Measurements from ENCODE around the gene ZNF831.

The ZNF831 gene

GRCh38 chr20:59163631-59164530 is at the start of gene ZNF831:
Gene ZNF831 (plus strand): TSS chr20:59163821. CDS start chr20:59191020, 27,199 bp downstream.
- DNase-seq (ENCODE audit: low read depth) = no peak

DNA sequence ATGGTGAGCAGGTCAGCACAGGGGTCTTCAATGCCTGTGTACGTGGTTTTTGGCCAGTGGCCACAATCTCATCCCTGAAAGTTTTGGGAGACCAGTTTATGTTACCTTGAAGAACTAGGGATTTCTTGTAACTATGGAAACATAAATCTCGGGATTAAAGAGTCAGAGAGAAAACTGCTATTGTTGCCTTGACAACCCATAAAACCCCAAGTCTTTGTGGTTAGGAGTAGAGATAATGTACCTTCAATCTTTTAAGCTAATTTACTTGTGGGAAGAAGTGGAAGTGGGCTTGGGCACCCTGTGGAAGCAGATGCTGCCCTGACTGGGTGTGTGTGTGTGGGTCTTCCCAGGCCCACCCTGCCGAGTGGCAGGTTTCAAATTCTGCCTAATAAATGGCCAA is 46.1 kb upstream of the ZNF831 start:
- DNase-seq (ENCODE audit: low read depth) = no peak

DNA sequence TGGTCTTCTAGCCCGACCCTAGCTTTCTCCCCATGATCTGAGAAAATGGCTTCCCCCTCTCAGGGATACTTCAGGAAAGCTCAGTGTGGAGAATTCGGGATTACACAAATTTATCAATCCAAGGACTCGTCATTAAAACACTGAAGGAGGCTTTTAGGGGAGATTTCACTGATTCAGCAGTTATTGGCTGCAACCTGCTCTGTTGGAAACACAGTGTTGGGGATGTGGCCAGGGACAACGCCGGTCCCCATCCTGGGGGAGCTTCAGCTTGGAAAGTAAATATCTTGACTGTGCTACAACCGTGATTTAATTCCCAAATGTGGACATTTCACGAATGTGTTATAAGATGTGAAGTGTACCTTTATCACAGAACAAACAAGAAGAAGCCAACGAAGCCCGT is 44.8 kb upstream of the ZNF831 start:
- DNase-seq (ENCODE audit: low read depth) = no peak

- no peak for DNase-seq (ENCODE audit: low read depth)
Observed at GRCh38 chr20:59120491-59120890, 43.1 kb upstream of the ZNF831 start.

- DNase-seq (ENCODE audit: low read depth) = no peak
Observed at GRCh38 chr20:59120919-59121318, 42.7 kb upstream of the ZNF831 start.

DNA sequence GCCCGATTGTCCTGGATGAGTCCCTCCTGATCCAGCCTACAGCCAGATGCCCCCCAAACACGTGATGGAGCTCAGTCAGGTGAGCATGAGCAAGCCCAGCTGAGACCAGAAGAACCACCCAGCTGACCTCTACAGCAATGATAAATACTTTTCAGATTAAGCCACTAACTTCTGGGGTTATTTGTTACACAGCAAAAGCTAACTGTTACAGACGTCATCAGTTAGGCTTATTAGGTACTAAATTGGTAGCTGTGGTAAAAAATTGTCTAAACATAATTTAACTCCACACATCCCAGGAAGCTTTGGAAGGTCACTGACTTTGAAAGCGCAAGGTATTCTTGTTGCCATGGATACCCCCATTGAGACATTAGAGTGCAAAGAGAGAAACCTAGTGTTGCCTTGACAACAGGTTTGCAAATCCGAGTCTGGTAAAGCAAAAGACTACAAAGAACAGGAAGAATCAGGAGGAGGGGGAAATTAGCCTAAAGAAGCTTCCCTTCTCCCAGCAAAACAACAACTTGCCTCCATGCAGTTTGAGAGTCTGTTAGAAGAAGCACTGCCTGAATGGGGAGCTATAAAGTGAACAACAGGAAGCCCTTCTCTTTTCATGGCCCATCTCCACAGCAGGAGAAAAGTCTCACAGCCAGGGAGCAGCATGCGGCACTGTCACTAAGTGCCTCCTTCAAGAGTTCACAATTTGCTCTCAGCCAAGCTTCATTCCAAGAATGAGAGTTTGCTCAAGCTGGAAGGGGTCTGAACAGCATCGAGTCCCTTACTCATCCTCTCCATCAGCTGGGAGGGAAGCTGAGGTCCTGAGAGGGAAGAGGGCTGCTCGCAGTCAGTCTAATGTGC is 41.7 kb upstream of the ZNF831 start:
- no peak for DNase-seq (ENCODE audit: low read depth)

DNA sequence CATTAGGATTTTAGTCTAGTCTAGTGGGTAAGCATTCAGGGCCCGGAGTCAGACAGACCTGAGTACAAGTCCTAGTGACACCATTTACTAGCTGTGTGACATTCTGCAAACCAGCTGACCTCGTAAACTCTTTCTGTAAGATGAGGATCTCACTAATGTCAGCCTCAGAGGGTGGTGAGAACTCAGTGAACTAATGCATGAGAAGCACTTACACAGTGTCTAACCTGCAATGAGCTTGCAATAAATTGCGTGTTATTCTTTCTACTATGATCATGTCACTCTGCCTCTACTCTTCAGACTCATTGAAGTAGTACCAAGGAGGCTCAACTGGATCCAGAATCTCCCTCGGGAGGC is 41.1 kb upstream of the ZNF831 start:
- DNase-seq (ENCODE audit: low read depth) = no peak

GRCh38 chr20:59123011-59123677 is 40.5 kb upstream of the ZNF831 start:
- peak; percentile 20 for DNase-seq (ENCODE audit: low read depth)

GRCh38 chr20:59123678-59124255 is 39.9 kb upstream of the ZNF831 start:
- DNase-seq (ENCODE audit: low read depth) = no peak

GRCh38 chr20:59124296-59125029 is 39.2 kb upstream of the ZNF831 start:
- DNase-seq (ENCODE audit: low read depth) = no peak

DNA sequence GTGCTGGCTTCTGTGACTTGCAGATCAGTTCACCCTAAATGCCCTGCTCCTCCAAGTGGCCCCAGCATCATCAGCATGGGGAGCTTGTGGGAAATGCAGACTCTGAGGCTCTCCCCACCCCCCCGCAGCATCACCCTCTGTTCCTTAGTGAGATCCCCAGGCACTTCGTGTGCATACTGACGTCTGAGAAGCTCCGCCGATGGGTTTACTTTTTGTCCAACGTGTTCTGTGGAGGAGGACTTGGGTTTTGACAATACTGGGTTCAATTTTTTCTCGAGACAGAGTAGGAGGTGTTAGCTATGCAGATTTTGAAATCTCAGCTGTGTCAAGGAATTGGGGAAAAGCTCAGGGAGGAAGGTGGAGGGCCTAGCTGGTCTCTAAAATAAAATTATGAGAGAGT is 38.3 kb upstream of the ZNF831 start:
- no peak for DNase-seq (ENCODE audit: low read depth)

DNA sequence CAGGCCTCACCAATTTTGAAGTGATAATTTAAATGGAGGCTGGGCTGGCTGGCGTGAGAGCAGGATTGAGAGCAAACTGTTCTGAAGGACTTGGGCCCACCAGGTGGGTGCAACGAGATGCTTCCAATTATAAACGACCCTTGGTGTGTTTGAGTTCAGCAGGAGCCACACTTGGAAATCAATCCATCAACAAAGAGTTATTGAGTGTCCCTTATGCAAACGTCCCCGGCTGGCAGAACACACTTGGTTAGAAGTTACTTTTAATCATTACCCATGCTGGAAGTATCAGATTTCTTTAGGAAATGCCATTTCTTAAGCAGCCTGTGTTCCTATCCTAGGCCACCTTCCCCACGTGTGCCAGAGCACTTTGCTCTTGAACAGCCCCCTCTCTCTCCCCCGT is 37.8 kb upstream of the ZNF831 start:
- DNase-seq (ENCODE audit: low read depth) = no peak

GRCh38 chr20:59127839-59128238 is 35.8 kb upstream of the ZNF831 start:
- DNase-seq (ENCODE audit: low read depth) = no peak

- DNase-seq (ENCODE audit: low read depth) = no peak
Observed at GRCh38 chr20:59131551-59132285, 31.9 kb upstream of the ZNF831 start.

GRCh38 chr20:59134182-59134581 is 29.4 kb upstream of the ZNF831 start:
- DNase-seq (ENCODE audit: low read depth) = no peak

DNA sequence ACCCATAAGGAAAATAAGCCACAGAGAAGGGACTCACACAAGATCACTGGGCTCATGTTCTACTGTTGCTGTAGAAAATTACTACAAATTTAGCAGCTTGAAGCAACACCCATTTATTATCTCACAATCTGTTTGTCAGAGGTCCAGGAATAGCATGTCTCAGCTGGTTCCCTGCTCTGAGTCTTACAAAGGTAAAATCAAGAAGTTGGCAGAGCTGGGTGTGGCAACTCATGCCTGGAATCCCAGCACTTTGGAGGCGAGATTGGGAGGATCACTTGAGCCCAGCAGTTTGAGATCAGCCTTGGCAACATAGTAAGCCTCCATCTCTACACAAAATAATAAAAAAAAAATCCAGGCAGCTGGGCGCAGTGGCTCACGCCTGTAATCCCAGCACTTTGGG is 28.5 kb upstream of the ZNF831 start:
- no peak for DNase-seq (ENCODE audit: low read depth)

DNA sequence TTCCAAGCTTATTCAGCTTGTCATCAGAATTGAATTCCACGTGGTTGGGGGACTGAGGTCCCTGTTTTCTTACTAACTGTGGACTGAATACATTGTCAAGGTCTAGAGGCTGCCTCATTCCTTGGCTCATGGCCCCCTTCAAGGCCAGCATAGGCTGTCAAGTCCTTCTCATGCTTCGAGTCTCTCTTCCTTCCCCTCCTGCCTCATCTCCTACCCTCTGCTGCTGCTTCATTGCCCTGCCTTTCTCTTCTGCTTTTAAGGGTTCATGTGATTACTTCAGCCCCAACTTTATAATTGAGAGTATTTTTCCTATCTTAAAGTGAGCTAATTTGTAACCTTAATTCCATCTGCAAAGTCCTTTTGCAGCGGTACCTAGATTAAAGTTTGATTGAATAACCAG is 27.6 kb upstream of the ZNF831 start:
- DNase-seq (ENCODE audit: low read depth) = no peak

GRCh38 chr20:59137532-59137931 is 26.1 kb upstream of the ZNF831 start:
- DNase-seq (ENCODE audit: low read depth) = no peak

GRCh38 chr20:59138114-59138748 is 25.4 kb upstream of the ZNF831 start:
- no peak for DNase-seq (ENCODE audit: low read depth)

- no peak for DNase-seq (ENCODE audit: low read depth)
Observed at GRCh38 chr20:59139998-59140397, 23.6 kb upstream of the ZNF831 start.
